ENCODE data around the gene EVI5L.

Gene EVI5L

GRCh38 chr19:7904074-7905020 lies 74.3 kb downstream of the EVI5L start:
- TF ChIP-seq Cebpa-rat (IDR thresholded peaks at IDR 0.05) = no peak
- peaks cover 47 to 73% (median 63%) of the 10 kb centered on the region in 10 experiments for H3K4me1 ChIP-seq
- H3K4me2 ChIP-seq = peak overlapping the region; percentile 90 to 100 (median 99)
- H4K20me1 ChIP-seq = peaks cover 51 to 54% (median 53%) of the 10 kb centered on the region in 11 experiments
- H3K36me3 ChIP-seq = peaks cover 3 to 29% (median 17%) of the 10 kb centered on the region in 11 experiments; a peak in 17 of 22 replicates
- no peaks in the 10 kb centered on the region for H3K9me3 ChIP-seq (replicated peaks in 1 of 11)
- peak overlapping the region; percentile 69 to 90 (median 83) for H3K27ac ChIP-seq
- H3K4me3 ChIP-seq = peak overlapping the region; percentile 75 to 97 (median 90)
- H3K27me3 ChIP-seq = no peaks in the 10 kb centered on the region
- H3K9ac ChIP-seq = peak overlapping the region; percentile 79 to 92 (median 87)

DNA sequence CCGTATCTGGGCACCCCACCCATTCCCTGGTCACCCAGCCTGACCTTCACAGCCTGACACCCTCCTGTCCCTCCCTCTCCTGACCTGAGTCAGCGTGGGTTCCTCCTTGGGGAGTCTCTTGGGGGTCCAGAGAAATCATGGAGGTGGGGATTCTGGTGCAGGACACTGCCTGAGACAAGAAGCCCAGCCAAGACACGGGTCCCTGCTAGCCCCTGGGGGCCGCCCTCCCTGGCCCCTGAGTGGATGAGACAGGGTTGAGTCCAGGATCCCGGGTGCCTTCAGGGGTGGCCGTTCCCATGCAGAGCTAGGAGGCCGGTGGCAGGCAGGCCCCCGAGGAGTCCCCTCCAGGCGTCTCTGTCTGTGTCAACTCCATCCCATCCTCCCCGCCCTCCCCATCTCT lies 75.2 kb downstream of the EVI5L start:
- peaks cover 9 to 37% (median 22%) of the 10 kb centered on the region in 11 experiments for H3K36me3 ChIP-seq
- peak overlapping the region; percentile 79 to 92 (median 87); a peak in 20 of 22 replicates for H3K9ac ChIP-seq
- H3K4me2 ChIP-seq = peak overlapping the region; percentile 90 to 100 (median 99)
- no peak for TF ChIP-seq Cebpa-rat (IDR thresholded peaks at IDR 0.05)
- H3K27ac ChIP-seq = peak overlapping the region in 1 of 11 experiments; percentile 83; a peak in 3 of 22 replicates
- H3K4me3 ChIP-seq = peak overlapping the region; percentile 75 to 97 (median 90); a peak in 17 of 20 replicates
- no peaks in the 10 kb centered on the region for H3K27me3 ChIP-seq
- H3K4me1 ChIP-seq = peaks cover 47 to 75% (median 73%) of the 10 kb centered on the region in 10 experiments
- H4K20me1 ChIP-seq = peaks cover 60 to 63% (median 63%) of the 10 kb centered on the region in 11 experiments
- no peaks in the 10 kb centered on the region for H3K9me3 ChIP-seq (replicated peaks in 1 of 11)

GRCh38 chr19:7905859-7906258 lies 75.8 kb downstream of the EVI5L start:
- Histone ChIP-seq H3K4me2 (peak overlapping the region; percentile 90 to 100 (median 99)), H3K9me3 (replicated peaks in 1 of 11) (no peaks in the 10 kb centered on the region), H3K27ac (no peak overlapping the region), H3K4me3 (peak overlapping the region in 1 of 10 experiments; percentile 75; a peak in 1 of 20 replicates), H3K4me1 (peaks cover 47 to 81% (median 79%) of the 10 kb centered on the region in 10 experiments), H4K20me1 (peaks cover 66 to 69% (median 68%) of the 10 kb centered on the region in 11 experiments), H3K36me3 (peaks cover 15 to 43% (median 28%) of the 10 kb centered on the region in 11 experiments), H3K27me3 (no peaks in the 10 kb centered on the region), H3K9ac (peak overlapping the region in 10 of 11 experiments; percentile 21 to 92 (median 87); a peak in 17 of 22 replicates)
- no peak for TF ChIP-seq Cebpa-rat (IDR thresholded peaks at IDR 0.05)

- H3K27ac ChIP-seq = peak overlapping the region in 2 of 11 experiments; percentile 12 to 30; a peak in 1 of 22 replicates
- H3K27me3 ChIP-seq = peaks cover 0 to 7% (median 0%) of the 10 kb centered on the region in 11 experiments; a peak in 2 of 22 replicates
- H3K9me3 ChIP-seq (replicated peaks in 1 of 11) = no peaks in the 10 kb centered on the region
- peaks cover 57 to 91% (median 89%) of the 10 kb centered on the region in 10 experiments for H3K4me1 ChIP-seq
- no peak for TF ChIP-seq Cebpa-rat (IDR thresholded peaks at IDR 0.05)
- H4K20me1 ChIP-seq = peaks cover 79 to 81% (median 81%) of the 10 kb centered on the region in 11 experiments
- H3K4me2 ChIP-seq = peak overlapping the region; percentile 66 to 100 (median 99)
- peaks cover 27 to 55% (median 40%) of the 10 kb centered on the region in 11 experiments for H3K36me3 ChIP-seq
- peak overlapping the region in 9 of 11 experiments; percentile 23 to 65 (median 52); a peak in 14 of 22 replicates for H3K9ac ChIP-seq
- H3K4me3 ChIP-seq = peak overlapping the region in 2 of 10 experiments; percentile 7 to 36; a peak in 2 of 20 replicates
Observed at GRCh38 chr19:7907122-7907521, 77.1 kb downstream of the EVI5L start.

DNA sequence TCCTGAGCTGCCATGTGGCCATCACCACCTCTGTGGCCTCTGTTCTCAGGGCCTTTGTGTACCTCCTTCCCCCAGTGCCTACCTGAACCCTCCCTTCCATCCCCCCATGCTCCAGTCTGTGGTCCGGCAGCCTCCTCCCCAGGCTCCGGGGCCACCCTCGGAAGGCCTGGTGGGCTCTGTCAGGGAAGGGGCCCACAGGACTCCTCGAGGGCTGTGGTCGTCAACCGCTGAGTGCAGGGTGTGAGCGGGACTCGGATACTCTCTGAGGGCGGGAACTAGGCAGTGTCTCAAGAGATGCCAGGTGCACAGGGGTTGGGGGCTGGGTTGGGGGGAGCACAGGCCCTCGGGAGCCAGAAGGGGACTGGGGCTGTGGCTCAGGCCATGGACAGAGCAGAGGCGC lies 77.5 kb downstream of the EVI5L start:
- peak overlapping the region in 2 of 11 experiments; percentile 12 to 30; a peak in 1 of 22 replicates for H3K27ac ChIP-seq
- H4K20me1 ChIP-seq = peaks cover 82 to 86% (median 84%) of the 10 kb centered on the region in 11 experiments
- H3K4me3 ChIP-seq = peak overlapping the region in 2 of 10 experiments; percentile 7 to 36; a peak in 2 of 20 replicates
- peaks cover 0 to 9% (median under 1%) of the 10 kb centered on the region in 11 experiments; a peak in 7 of 22 replicates for H3K27me3 ChIP-seq
- peak overlapping the region; percentile 66 to 100 (median 99) for H3K4me2 ChIP-seq
- no peaks in the 10 kb centered on the region for H3K9me3 ChIP-seq (replicated peaks in 1 of 11)
- H3K36me3 ChIP-seq = peaks cover 29 to 57% (median 41%) of the 10 kb centered on the region in 11 experiments
- TF ChIP-seq Cebpa-rat (IDR thresholded peaks at IDR 0.05) = no peak
- peaks cover 54 to 90% (median 88%) of the 10 kb centered on the region in 10 experiments for H3K4me1 ChIP-seq
- H3K9ac ChIP-seq = peak overlapping the region in 8 of 11 experiments; percentile 23 to 65 (median 55); a peak in 13 of 22 replicates

- Histone ChIP-seq H3K27me3 (peaks cover 3 to 15% (median 6%) of the 10 kb centered on the region in 11 experiments; a peak in 19 of 22 replicates), H3K9me3 (replicated peaks in 1 of 11) (no peaks in the 10 kb centered on the region), H3K27ac (no peak overlapping the region; a peak in 1 of 22 replicates), H3K4me1 (peaks cover 49 to 90% (median 89%) of the 10 kb centered on the region in 10 experiments), H3K4me3 (no peak overlapping the region), H4K20me1 (peaks cover 88 to 92% (median 90%) of the 10 kb centered on the region in 11 experiments), H3K4me2 (peak overlapping the region; percentile 66 to 100 (median 99); a peak in 19 of 22 replicates), H3K9ac (peak overlapping the region in 4 of 11 experiments; percentile 7 to 65 (median 65); a peak in 8 of 22 replicates), H3K36me3 (peaks cover 29 to 59% (median 45%) of the 10 kb centered on the region in 11 experiments)
- no peak for TF ChIP-seq Cebpa-rat (IDR thresholded peaks at IDR 0.05)
Observed at GRCh38 chr19:7908078-7908699, 78.2 kb downstream of the EVI5L start.

GRCh38 chr19:7908742-7909461 lies 78.9 kb downstream of the EVI5L start:
- Histone ChIP-seq H3K4me3 (no peak overlapping the region), H3K4me1 (peaks cover 49 to 96% (median 92%) of the 10 kb centered on the region in 10 experiments)

More at GRCh38 chr19:7908742-7909461, 78.9 kb downstream of the EVI5L start:
- Histone ChIP-seq H3K9ac (peak overlapping the region in 3 of 11 experiments; percentile 7 to 65 (median 65); a peak in 4 of 22 replicates), H3K36me3 (peaks cover 29 to 66% (median 50%) of the 10 kb centered on the region in 11 experiments), H4K20me1 (peaks cover 95 to 99% (median 98%) of the 10 kb centered on the region in 11 experiments), H3K9me3 (replicated peaks in 1 of 11) (no peaks in the 10 kb centered on the region), H3K4me2 (peak overlapping the region in 9 of 11 experiments; percentile 1 to 100 (median 97); a peak in 13 of 22 replicates), H3K27me3 (peaks cover 10 to 22% (median 14%) of the 10 kb centered on the region in 11 experiments), H3K27ac (no peak overlapping the region)
- TF ChIP-seq Cebpa-rat (IDR thresholded peaks at IDR 0.05) = no peak

All from BLaER1 treated with 17β-estradiol and CSF1 and Interleukin-3, amounts not matched to agents 10 nM and 100 nM (cell line).